GM23338 (cell line): Measurements from ENCODE around the gene LYRM9. TPM values are rescaled to one million over a fixed set of nuclear protein-coding genes. Genes with fewer than 3 reads are reported as not detected.

ENCODE experiments used
- ATAC-seq: fragments of 200-7000 bp; cut with Tn5 transposase; 3 replicates; pipeline ENCODE4 v1.9.1; 2020
- DNase-seq: peaks from one replicate; pipeline ENCODE4 v3.0.0-alpha.2; 2015; ENCODE audit warnings: low spot score
- H2AFZ ChIP-seq: fragments of 200-600 bp; sonication (generic); 2 replicates; pipeline ENCODE4 v1.8.0; 2016; ENCODE audit warnings: antibody characterized with exemption, mild to moderate bottlenecking, moderate library complexity
- H3F3A ChIP-seq: fragments of 200-600 bp; sonication (generic); replicated peaks from 2 replicates; pipeline ENCODE4 v1.8.0; 2017; ENCODE audit warnings: antibody characterized with exemption, mixed run types, low read depth
- H3K27ac ChIP-seq: fragments of 200-600 bp; sonication (generic); 2 replicates; pipeline ENCODE4 v1.6.1; 2016; ENCODE audit warnings: low read depth
- H3K27me3 ChIP-seq: fragments of 200-600 bp; sonication (generic); 2 replicates; pipeline ENCODE4 v1.8.0; 2016; ENCODE audit warnings: mild to moderate bottlenecking, mixed run types, moderate library complexity; ENCODE audit not compliant: insufficient read depth
- H3K36me3 ChIP-seq: fragments of 200-600 bp; sonication (generic); 2 replicates; pipeline ENCODE4 v1.8.0; 2016; ENCODE audit warnings: mild to moderate bottlenecking; ENCODE audit not compliant: insufficient read depth
- H3K4me1 ChIP-seq: fragments of 200-600 bp; sonication (generic); 2 replicates; pipeline ENCODE4 v1.8.0; 2016; ENCODE audit warnings: mild to moderate bottlenecking, moderate library complexity; ENCODE audit not compliant: insufficient read depth
- H3K4me2 ChIP-seq: fragments of 200-600 bp; sonication (generic); 2 replicates; pipeline ENCODE4 v1.7.1; 2017; ENCODE audit warnings: mixed run types
- H3K4me3 ChIP-seq: fragments of 200-600 bp; sonication (generic); 2 replicates; pipeline ENCODE4 v1.6.1; 2016; ENCODE audit warnings: mixed run types
- H3K79me2 ChIP-seq: fragments of 200-600 bp; sonication (generic); replicated peaks from 2 replicates; pipeline ENCODE4 v1.8.0; 2017; ENCODE audit warnings: mild to moderate bottlenecking; ENCODE audit not compliant: insufficient read depth
- H3K9me2 ChIP-seq: fragments of 200-600 bp; sonication (generic); 2 replicates; pipeline ENCODE4 v1.8.0; 2017; ENCODE audit not compliant: insufficient read depth
- H4K20me1 ChIP-seq: fragments of 200-600 bp; sonication (generic); replicated peaks from 2 replicates; pipeline ENCODE4 v1.8.0; 2017; ENCODE audit warnings: mild to moderate bottlenecking; ENCODE audit not compliant: insufficient read depth
- H3K27ac Mint-ChIP-seq: 2 replicates; pipeline ENCODE4 v1.8.0; 2020; ENCODE audit warnings: inconsistent platforms, mild to moderate bottlenecking, moderate library complexity, mixed read lengths
- H3K27me3 Mint-ChIP-seq: 3 replicates; pipeline ENCODE4 v1.8.0; 2022; ENCODE audit warnings: low read depth, mild to moderate bottlenecking, moderate library complexity, mixed read lengths, inconsistent platforms; ENCODE audit not compliant: insufficient read depth, poor library complexity
- H3K36me3 Mint-ChIP-seq: 3 replicates; pipeline ENCODE4 v1.8.0; 2021; ENCODE audit warnings: low read depth, mild to moderate bottlenecking, inconsistent platforms, moderate library complexity, mixed read lengths
- H3K4me1 Mint-ChIP-seq: 3 replicates; pipeline ENCODE4 v1.8.0; 2020; ENCODE audit warnings: mild to moderate bottlenecking, inconsistent platforms, mixed read lengths
- H3K4me3 Mint-ChIP-seq: 3 replicates; pipeline ENCODE4 v1.8.0; 2021; ENCODE audit warnings: moderate library complexity, mild to moderate bottlenecking, inconsistent platforms, mixed read lengths
- H3K9me3 Mint-ChIP-seq: 3 replicates; pipeline ENCODE4 v1.8.0; 2020; ENCODE audit warnings: moderate library complexity, mild to moderate bottlenecking, inconsistent platforms, mixed read lengths
- CREB1 ChIP-seq: fragments of 250-450 bp; sonication (Bioruptor Pico); IDR thresholded peaks from 2 replicates; pipeline ENCODE4 v1.5.0; 2020; ENCODE audit warnings: low read depth, mild to moderate bottlenecking, moderate library complexity
- EZH2 ChIP-seq: fragments of 200-600 bp; sonication (generic); IDR thresholded peaks from one replicate; pipeline ENCODE4 v1.8.0; 2017; ENCODE audit warnings: antibody characterized with exemption, mild to moderate bottlenecking, low read depth; ENCODE audit not compliant: unreplicated experiment
- EZH2phosphoT487 ChIP-seq: fragments of 200-600 bp; sonication (generic); IDR thresholded peaks from one replicate; pipeline ENCODE4 v1.8.1; 2018; ENCODE audit warnings: antibody characterized with exemption; ENCODE audit not compliant: unreplicated experiment
- JUNB ChIP-seq: IDR thresholded peaks from one replicate; pipeline ENCODE4 v1.6.1; 2016; ENCODE audit warnings: antibody characterized with exemption; ENCODE audit not compliant: unreplicated experiment
- NANOG ChIP-seq: IDR thresholded peaks from 2 replicates; pipeline ENCODE4 v1.6.1; 2016; ENCODE audit warnings: antibody characterized with exemption, borderline replicate concordance
- POLR2AphosphoS5 ChIP-seq: IDR thresholded peaks from 2 replicates; pipeline ENCODE4 v1.6.1; 2016; ENCODE audit warnings: antibody characterized with exemption, low read depth
- ZNF114 ChIP-seq: fragments of 250-450 bp; sonication (Bioruptor Pico); IDR thresholded peaks from 2 replicates; pipeline ENCODE4 v1.5.0; 2020; ENCODE audit warnings: mild to moderate bottlenecking, moderate library complexity
- ZNF331 ChIP-seq: fragments of 250-450 bp; sonication (Bioruptor Pico); IDR thresholded peaks from 2 replicates; pipeline ENCODE4 v1.5.0; 2020; ENCODE audit warnings: low read depth, mild to moderate bottlenecking, moderate library complexity
- long read RNA-seq: library from polyadenylated mRNA; unstranded; transcript quantifications from one replicate; pipeline ENCODE4 v2.0.0, GENCODE V29; 2020; ENCODE audit not compliant: unreplicated experiment
- polyA plus RNA-seq: library from polyadenylated mRNA; unstranded; fragments of >200 nt; fragmentation: Nextera tagmentation; extraction: Ambion mirVana; gene quantifications from 2 replicates; pipeline ENCODE4 v1.2.1, GENCODE V29; 2016
- total RNA-seq: library from RNA; depleted of rRNA; stranded (reverse); fragments of >200 nt; shearing (Covaris generic); gene quantifications from 2 replicates; pipeline ENCODE4 v1.2.3, GENCODE V29; 2014; rRNA removed
- TF ChIP-seq, protein P1 (sequence below), 2 experiments: fragments of 200-600 bp in 1 of 2; sonication (generic) in 1 of 2; conservative IDR thresholded peaks; 2 replicates each; pipeline versions ENCODE4 v1.5.1 to v1.6.1; 2016 to 2017; ENCODE audit warnings: antibody characterized with exemption in 2 of 2, low read depth in 2 of 2, mild to moderate bottlenecking in 2 of 2, moderate library complexity in 1 of 2
- TF ChIP-seq, protein P2 (sequence below): IDR thresholded peaks from 2 replicates; pipeline ENCODE4 v1.6.1; 2016; ENCODE audit warnings: antibody characterized with exemption
- TF ChIP-seq, protein P3 (sequence below): IDR thresholded peaks from one replicate; pipeline ENCODE4 v1.6.1; 2018; ENCODE audit warnings: antibody characterized with exemption; ENCODE audit not compliant: unreplicated experiment

The LYRM9 gene
- total RNA-seq, result 4.7 and 9.8 TPM in 2 replicates
- polyA plus RNA-seq, result 6.2 and 6.3 TPM in 2 replicates
- long read RNA-seq, partial matches to known transcripts, result 4 of 6 reads
- long read RNA-seq, other reads (novel, unspliced or antisense), result 1 of 6 reads

DNA sequence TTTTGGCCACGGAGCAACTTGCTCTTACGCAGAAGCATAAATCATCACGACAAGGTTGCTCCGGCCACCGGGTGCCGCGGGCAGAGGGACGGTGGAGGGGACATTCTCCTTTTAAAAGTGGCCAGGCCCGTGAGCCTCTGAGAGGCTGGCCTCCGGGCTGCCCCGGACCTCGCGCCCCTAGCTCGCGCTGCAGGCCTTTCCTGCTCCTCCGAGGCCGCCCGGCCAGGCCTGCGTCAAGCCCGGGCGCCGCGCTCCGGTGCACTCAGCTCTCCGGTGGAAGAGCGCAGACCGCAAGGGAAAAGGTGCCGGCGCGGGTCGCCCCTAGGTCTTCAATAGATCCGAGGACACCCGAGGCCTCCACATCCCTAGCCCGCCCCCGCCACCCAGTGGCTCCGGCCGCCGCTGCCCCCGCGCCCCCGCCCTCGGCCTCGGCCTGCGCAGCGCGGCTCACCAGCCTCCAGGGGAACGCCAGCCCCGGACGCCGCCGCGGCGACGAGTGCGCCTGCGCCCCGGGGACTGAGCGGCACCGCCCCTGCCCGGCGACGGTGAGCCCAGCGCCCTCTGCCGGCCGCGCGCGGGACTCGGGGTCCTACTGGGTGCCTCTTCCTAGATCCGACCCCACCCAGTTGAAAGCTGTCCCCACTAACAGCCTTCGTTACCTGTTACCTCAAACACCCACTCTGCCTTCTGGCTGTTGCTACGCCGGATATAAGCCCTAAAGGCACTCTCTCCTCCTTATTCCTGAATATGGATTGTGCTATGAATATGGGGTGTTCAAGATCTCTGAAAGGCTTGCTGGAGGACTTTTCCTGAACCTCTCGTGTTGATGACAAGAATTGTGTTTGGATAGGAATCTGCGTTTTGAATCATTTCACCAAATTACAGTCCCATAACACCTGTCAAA is at the start of gene LYRM9:
Gene LYRM9 (minus strand): TSS at position 500 of the 904 bp plus-strand sequence. CDS start 10,671 bp downstream, outside the sequence.
- TF ChIP-seq, protein P1, sequence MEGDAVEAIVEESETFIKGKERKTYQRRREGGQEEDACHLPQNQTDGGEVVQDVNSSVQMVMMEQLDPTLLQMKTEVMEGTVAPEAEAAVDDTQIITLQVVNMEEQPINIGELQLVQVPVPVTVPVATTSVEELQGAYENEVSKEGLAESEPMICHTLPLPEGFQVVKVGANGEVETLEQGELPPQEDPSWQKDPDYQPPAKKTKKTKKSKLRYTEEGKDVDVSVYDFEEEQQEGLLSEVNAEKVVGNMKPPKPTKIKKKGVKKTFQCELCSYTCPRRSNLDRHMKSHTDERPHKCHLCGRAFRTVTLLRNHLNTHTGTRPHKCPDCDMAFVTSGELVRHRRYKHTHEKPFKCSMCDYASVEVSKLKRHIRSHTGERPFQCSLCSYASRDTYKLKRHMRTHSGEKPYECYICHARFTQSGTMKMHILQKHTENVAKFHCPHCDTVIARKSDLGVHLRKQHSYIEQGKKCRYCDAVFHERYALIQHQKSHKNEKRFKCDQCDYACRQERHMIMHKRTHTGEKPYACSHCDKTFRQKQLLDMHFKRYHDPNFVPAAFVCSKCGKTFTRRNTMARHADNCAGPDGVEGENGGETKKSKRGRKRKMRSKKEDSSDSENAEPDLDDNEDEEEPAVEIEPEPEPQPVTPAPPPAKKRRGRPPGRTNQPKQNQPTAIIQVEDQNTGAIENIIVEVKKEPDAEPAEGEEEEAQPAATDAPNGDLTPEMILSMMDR (conservative IDR thresholded peaks at IDR 0.05; ENCODE audit: low read depth in 2 of 2), result peak; percentile 73 to 83
- TF ChIP-seq POLR2AphosphoS5 (peak; percentile 64), CREB1 (CRISPR knock-in tag) (no peak)
- peak within 1 kb of the TSS; percentile 58 for H3K4me3 ChIP-seq
- Mint-ChIP-seq H3K36me3 (no peaks in the 10 kb centered on the region), H3K4me3 (peak within 1 kb of the TSS; percentile 66), H3K27ac (peak within 1 kb of the TSS; percentile 39; the same call in 1 of the 2 replicates), H3K27me3 (peaks cover 27% of the 10 kb centered on the region), H3K9me3 (no peaks in the 10 kb centered on the region), H3K4me1 (peaks cover 70% of the 10 kb centered on the region)
- H3K27me3 ChIP-seq, result peaks cover 9% of the 10 kb centered on the region
- H3K9me2 ChIP-seq, result no peaks in the 10 kb centered on the region
- no peaks in the 10 kb centered on the region for H3K36me3 ChIP-seq
- H3K4me1 ChIP-seq, result peaks cover 70% of the 10 kb centered on the region
- H3K27ac ChIP-seq, result peak within 1 kb of the TSS; percentile 22; the same call in 1 of the 2 replicates
- no peaks in the 10 kb centered on the region; the same call in 1 of the 2 replicates for H3F3A ChIP-seq
- peak within 1 kb of the TSS; percentile 82 for H2AFZ ChIP-seq
- peak within 1 kb of the TSS; percentile 84 for H3K4me2 ChIP-seq
- no peaks in the 10 kb centered on the region for H3K79me2 ChIP-seq
- H4K20me1 ChIP-seq, result no peaks in the 10 kb centered on the region
- ATAC-seq, result peak; percentile 86
- peak; percentile 93 for DNase-seq

DNA sequence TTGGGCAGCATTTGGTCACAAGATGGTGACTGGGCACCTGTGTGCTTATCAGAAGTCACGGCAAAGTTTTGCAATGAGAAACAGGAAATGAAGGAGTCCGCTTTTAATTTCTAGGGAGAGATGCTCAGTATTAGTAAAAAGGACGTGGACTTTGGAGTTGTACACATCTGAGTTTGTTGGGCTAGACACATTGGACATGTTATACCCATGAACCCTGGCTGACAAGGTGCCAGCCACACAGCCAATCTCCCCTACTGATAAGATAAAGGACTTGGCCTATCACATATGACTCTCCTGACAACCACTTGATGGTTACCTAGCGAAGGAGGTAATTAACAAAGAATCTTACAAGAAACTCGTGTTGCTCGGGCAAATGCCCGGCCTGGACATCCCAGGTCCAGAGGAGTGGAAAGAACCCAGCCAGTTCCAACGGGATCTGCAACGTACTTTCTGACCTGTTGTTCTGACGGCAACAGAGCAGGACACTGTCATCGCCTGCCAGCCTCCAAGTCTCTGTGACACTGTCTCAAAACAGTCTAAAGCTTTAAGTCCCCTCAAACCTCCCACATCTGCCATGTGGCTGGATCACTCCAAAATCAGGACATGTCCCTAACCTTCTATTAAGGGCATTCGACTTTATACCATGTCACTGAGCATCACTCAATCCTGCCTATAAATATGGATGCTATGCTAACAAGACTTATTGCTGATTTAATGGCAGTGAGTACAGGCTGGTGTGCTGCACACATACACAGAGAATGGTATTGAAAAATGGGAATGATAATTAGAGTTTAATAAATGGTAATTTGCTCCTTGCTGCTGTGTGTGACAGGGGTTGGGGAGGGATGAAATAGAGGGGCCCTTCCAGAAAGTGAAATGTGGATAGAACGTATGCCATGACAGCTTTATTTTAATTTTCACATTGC is 47.6 kb upstream of the LYRM9 start:
- Histone ChIP-seq H3K4me2 (peak overlapping the region; percentile 38), H3K27me3 (no peaks in the 10 kb centered on the region), H2AFZ (no peak overlapping the region; the same call in 1 of the 2 replicates), H4K20me1 (no peaks in the 10 kb centered on the region), H3K9me2 (no peaks in the 10 kb centered on the region), H3F3A (no peaks in the 10 kb centered on the region), H3K36me3 (no peaks in the 10 kb centered on the region; the same call in 1 of the 2 replicates), H3K4me1 (peaks cover 42% of the 10 kb centered on the region), H3K79me2 (no peaks in the 10 kb centered on the region), H3K27ac (no peak overlapping the region), H3K4me3 (no peak overlapping the region)
- DNase-seq (no peak), ATAC-seq (no peak)
- no peak overlapping the region for H3K27ac Mint-ChIP-seq
- H3K36me3 Mint-ChIP-seq, result peaks cover 2% of the 10 kb centered on the region; the same call in 1 of the 3 replicates
- no peak overlapping the region for H3K4me3 Mint-ChIP-seq
- H3K4me1 Mint-ChIP-seq, result peaks cover 45% of the 10 kb centered on the region
- peaks cover 6% of the 10 kb centered on the region for H3K27me3 Mint-ChIP-seq
- peaks cover 2% of the 10 kb centered on the region; the same call in 1 of the 3 replicates for H3K9me3 Mint-ChIP-seq
- no peak for TF ChIP-seq EZH2
- no peak for TF ChIP-seq JUNB
- no peak for TF ChIP-seq ZNF331 (CRISPR knock-in tag)
- TF ChIP-seq, protein P2, sequence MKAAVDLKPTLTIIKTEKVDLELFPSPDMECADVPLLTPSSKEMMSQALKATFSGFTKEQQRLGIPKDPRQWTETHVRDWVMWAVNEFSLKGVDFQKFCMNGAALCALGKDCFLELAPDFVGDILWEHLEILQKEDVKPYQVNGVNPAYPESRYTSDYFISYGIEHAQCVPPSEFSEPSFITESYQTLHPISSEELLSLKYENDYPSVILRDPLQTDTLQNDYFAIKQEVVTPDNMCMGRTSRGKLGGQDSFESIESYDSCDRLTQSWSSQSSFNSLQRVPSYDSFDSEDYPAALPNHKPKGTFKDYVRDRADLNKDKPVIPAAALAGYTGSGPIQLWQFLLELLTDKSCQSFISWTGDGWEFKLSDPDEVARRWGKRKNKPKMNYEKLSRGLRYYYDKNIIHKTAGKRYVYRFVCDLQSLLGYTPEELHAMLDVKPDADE, result no peak
- no peak for TF ChIP-seq NANOG
- TF ChIP-seq EZH2phosphoT487, result no peak
- TF ChIP-seq, protein P3, sequence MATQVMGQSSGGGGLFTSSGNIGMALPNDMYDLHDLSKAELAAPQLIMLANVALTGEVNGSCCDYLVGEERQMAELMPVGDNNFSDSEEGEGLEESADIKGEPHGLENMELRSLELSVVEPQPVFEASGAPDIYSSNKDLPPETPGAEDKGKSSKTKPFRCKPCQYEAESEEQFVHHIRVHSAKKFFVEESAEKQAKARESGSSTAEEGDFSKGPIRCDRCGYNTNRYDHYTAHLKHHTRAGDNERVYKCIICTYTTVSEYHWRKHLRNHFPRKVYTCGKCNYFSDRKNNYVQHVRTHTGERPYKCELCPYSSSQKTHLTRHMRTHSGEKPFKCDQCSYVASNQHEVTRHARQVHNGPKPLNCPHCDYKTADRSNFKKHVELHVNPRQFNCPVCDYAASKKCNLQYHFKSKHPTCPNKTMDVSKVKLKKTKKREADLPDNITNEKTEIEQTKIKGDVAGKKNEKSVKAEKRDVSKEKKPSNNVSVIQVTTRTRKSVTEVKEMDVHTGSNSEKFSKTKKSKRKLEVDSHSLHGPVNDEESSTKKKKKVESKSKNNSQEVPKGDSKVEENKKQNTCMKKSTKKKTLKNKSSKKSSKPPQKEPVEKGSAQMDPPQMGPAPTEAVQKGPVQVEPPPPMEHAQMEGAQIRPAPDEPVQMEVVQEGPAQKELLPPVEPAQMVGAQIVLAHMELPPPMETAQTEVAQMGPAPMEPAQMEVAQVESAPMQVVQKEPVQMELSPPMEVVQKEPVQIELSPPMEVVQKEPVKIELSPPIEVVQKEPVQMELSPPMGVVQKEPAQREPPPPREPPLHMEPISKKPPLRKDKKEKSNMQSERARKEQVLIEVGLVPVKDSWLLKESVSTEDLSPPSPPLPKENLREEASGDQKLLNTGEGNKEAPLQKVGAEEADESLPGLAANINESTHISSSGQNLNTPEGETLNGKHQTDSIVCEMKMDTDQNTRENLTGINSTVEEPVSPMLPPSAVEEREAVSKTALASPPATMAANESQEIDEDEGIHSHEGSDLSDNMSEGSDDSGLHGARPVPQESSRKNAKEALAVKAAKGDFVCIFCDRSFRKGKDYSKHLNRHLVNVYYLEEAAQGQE, result no peak
- TF ChIP-seq ZNF114, result no peak
